CD4-positive, alpha-beta T cell treated with Interferon alpha-2 for 1 hour (primary cell): ENCODE results near the gene NOL12.
A peak's percentile ranks its signal among the peaks of the same experiment; 100 is the strongest.
"Not testable (repeated sequence)": the region's sequence is repeated elsewhere in the genome, so short reads cannot be mapped to it uniquely, and the experiment has no call there.

Experiments used
- DNase-seq, 2 donors: peaks; one replicate each; pipeline ENCODE4 v3.0.0-alpha.2; 2020 to 2022

Gene NOL12, protein sequence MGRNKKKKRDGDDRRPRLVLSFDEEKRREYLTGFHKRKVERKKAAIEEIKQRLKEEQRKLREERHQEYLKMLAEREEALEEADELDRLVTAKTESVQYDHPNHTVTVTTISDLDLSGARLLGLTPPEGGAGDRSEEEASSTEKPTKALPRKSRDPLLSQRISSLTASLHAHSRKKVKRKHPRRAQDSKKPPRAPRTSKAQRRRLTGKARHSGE

GRCh38 chr22:37686002-37686982 is at the start of gene NOL12:
TSS of gene NOL12 (plus strand) at chr22:37686343. CDS start at chr22:37686393, 50 bp downstream.
- DNase-seq: peak; percentile 74 to 87

DNA sequence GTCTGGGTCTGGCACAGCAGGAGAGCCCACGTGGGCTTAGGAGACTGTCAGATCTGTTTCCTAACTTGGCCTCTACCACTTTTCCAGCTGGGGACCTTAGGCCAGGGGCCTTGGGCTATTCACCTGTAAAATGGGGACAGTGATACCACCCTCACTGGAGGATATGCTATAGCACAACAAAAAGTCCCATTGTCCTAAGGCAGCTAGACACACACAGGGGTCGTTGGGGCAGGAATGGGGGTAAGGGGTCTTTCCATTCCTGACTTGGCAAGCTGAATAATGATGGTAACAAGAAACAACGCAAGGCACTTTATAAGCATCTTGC is 49.2 kb upstream of the NOL12 start:
- no peak for DNase-seq

- peak in 1 of 2 donors; percentile 50 for DNase-seq
Observed at GRCh38 chr22:37638391-37639069, 47.6 kb upstream of the NOL12 start.

- peak; percentile 24 to 71 for DNase-seq
Observed at GRCh38 chr22:37639070-37639760, 46.9 kb upstream of the NOL12 start, which contains the start of gene SH3BP1. TSS of gene SH3BP1 (plus strand) at chr22:37639669. CDS start at chr22:37639788, 119 bp downstream.

GRCh38 chr22:37639771-37640590 is 46.2 kb upstream of the NOL12 start:
- peak in 1 of 2 donors; percentile 40 for DNase-seq

- no peak for DNase-seq
Observed at GRCh38 chr22:37640591-37641560, 45.3 kb upstream of the NOL12 start.

- DNase-seq: no peak
Observed at GRCh38 chr22:37641561-37641949, 44.6 kb upstream of the NOL12 start.

GRCh38 chr22:37643225-37643847 is 42.8 kb upstream of the NOL12 start:
- peak; percentile 79 to 86 for DNase-seq

DNA sequence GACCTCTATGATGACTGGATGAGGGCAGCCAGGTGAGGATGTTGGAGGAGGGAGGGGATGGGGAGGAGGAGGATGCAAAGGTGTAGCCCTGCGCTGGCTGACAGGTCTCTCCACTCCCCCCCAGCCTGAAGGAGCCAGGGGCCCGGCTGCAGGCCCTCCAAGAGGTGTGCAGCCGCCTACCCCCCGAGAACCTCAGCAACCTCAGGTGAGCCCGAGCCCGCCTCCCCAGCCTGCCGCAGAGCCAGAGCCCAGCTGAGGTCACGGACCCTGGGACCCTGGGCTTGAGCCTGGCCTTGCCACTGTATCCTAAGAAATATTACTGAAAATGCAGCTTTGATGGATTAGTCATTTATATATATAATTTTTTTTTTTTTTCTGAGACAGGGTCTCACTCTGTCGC is 38.8 kb upstream of the NOL12 start:
- no peak for DNase-seq

DNA sequence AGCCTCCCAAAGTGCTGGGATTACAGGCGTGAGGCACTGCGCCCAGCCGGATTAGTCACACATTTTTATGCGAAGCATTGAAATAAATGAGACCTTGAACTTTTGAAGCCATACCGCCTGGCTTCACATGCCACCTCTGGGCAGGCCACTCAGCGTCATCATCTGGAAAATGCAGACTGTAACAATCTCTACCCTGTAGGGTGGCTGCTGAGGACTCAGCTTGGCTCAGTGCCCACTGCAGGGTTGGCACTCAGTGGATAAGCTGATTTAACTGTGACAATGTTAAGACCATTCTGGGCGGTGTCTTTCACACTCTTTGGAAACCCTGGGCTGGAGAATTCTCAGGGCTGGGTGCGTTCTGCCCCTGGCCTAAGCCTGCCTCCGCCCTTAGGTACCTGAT is 38.2 kb upstream of the NOL12 start:
- no peak for DNase-seq

DNA sequence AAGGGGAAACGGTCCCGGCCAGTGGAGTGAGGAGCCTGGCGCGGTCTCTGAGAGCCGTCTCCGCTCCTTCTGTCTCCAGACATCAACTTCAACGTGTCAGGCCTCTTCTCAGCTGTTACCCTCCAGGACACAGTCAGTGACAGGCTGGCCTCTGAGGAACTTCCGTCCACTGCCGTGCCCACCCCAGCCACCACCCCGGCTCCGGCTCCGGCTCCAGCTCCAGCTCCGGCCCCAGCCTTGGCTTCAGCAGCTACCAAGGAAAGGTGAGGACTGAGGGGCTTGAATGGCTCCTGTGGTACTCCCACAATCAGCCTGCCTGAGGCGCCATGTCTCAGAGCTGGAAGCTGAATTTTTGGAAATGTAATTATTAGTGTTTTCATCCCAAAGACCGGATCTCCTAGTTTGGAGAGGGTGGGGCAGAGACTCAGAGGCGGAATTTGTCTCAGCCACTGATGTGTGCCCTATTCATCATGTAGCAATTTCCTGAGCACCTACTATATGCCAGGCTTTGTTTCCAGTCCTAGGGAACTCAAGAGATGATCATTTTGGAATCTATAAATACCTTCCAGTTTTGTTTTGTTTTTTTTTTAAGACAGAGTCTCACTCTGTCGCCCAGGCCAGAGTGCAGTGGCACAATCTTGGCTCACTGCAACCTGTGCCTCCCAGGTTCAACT is 35.5 kb upstream of the NOL12 start:
- no peak for DNase-seq

- no peak for DNase-seq
Observed at GRCh38 chr22:37654563-37655251, 31.4 kb upstream of the NOL12 start.

- DNase-seq: no peak
Observed at GRCh38 chr22:37655252-37655563, 30.9 kb upstream of the NOL12 start.

DNA sequence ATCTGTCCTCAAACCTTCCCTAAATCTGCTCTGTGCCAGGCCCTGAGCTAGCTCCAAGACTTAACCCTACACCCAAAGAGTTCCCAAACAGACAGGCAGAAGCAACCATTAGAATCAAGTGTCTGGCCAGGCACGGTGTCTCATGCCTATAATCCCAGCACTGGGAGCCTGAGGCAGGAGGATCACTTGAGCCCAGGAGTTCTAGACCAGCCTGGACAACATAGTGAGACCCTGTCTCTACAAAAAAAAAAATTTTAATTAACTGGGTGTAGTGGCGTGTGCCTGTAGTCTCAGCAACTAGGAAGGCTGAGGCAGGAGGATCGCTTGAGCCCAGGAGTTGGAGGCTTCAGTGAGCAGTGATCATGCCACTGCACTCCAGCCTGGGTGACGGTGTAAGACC is 29.6 kb upstream of the NOL12 start:
- not testable (repeated sequence) for DNase-seq

- DNase-seq: no peak
Observed at GRCh38 chr22:37657590-37658132, 28.5 kb upstream of the NOL12 start.

- peak; percentile 99 for DNase-seq
Observed at GRCh38 chr22:37658133-37659065, 27.7 kb upstream of the NOL12 start, which contains the start of gene PDXP. TSS of gene PDXP (plus strand) at chr22:37658723. CDS start at chr22:37658783, 60 bp downstream.
